ENCODE measurements around the gene PCNX3. TPM values are rescaled to one million over a fixed set of nuclear protein-coding genes. Genes with fewer than 3 reads are reported as not detected.
"Not testable (repeated sequence)": the region's sequence is repeated elsewhere in the genome, so short reads cannot be mapped to it uniquely, and the experiment has no call there.

The PCNX3 gene
- polyA plus RNA-seq, 1 donor: 29.8 TPM

- DNase-seq: not testable (repeated sequence)
Measured at GRCh38 chr11:65639228-65639597, 23.6 kb downstream of the PCNX3 start.

- DNase-seq: no peak
Measured at GRCh38 chr11:65639623-65640482, 24.3 kb downstream of the PCNX3 start.

GRCh38 chr11:65640483-65641296, 25.1 kb downstream of the PCNX3 start:
- DNase-seq: no peak

GRCh38 chr11:65641297-65642013, 25.9 kb downstream of the PCNX3 start:
- no peak for DNase-seq

GRCh38 chr11:65642014-65642671, 26.6 kb downstream of the PCNX3 start:
- no peak for DNase-seq

GRCh38 chr11:65643971-65644370, 28.4 kb downstream of the PCNX3 start:
- DNase-seq: no peak

GRCh38 chr11:65644837-65645236, 29.3 kb downstream of the PCNX3 start:
- DNase-seq: no peak

GRCh38 chr11:65645710-65646109, 30.1 kb downstream of the PCNX3 start:
- no peak for DNase-seq

GRCh38 chr11:65646288-65646957, 30.8 kb downstream of the PCNX3 start:
- no peak for DNase-seq

- no peak for DNase-seq
Measured at GRCh38 chr11:65646958-65647701, 31.6 kb downstream of the PCNX3 start.

GRCh38 chr11:65648997-65649493, 33.5 kb downstream of the PCNX3 start:
- no peak for DNase-seq

- no peak for DNase-seq
Measured at GRCh38 chr11:65649656-65650546, 34.3 kb downstream of the PCNX3 start.

GRCh38 chr11:65650547-65651338, 35.2 kb downstream of the PCNX3 start:
- no peak for DNase-seq

- no peak for DNase-seq
Measured at GRCh38 chr11:65651339-65651588, 35.7 kb downstream of the PCNX3 start.

GRCh38 chr11:65651589-65652510, 36.3 kb downstream of the PCNX3 start:
- DNase-seq: no peak

GRCh38 chr11:65652511-65653228, 37.1 kb downstream of the PCNX3 start:
- peak; percentile 90 for DNase-seq

Measured in left kidney (tissue), 2 donors.